ENCODE measurements around the gene HCN1. TPM values are rescaled to one million over a fixed set of nuclear protein-coding genes. Genes with fewer than 3 reads are reported as not detected.

The HCN1 gene
- total and polyA plus RNA-seq, 2 of the 4 experiments (the other 2 are of a cell fraction) = not detected

DNA sequence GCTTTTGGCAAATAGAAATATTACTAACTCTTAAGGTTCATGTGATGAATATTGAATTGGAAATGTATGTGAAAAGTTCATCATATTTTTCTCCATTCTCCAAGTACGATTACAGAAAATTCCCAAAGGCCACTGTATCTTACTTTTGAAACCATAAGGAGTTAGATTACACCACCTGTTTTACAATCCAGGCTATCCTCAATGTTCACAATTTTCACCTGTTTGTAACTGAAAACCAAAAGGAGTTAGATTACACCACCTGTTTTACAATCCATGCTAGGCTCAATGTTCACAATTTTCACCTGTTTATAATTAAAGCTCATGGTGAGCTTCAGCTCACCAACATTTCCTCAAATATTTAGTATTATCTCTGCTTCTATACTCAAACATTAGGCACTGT is 188.0 kb downstream of the HCN1 start:
- no CpG with 5 or more reads among the region's 1 CpG for WGBS, 2 experiments (ENCODE audit: extremely low coverage in 2 of 2, insufficient read length in 1 of 2)

More for the DNA sequence above, 188.0 kb downstream of the HCN1 start:
- intact Hi-C loops (cut with micrococcal nuclease) = no loop called here
- Histone ChIP-seq H3K4me2 (ENCODE audit: low read depth, low read length) (no peak overlapping the region), H3K27me3 (ENCODE audit: control insufficient read depth, insufficient read depth, low read length) (no peaks in the 10 kb centered on the region), H2AFZ (replicated peaks; ENCODE audit: low read length, poor library complexity) (no peak overlapping the region), H4K91ac (ENCODE audit: insufficient read depth, low read depth, low read length) (no peak overlapping the region), H3K18ac (ENCODE audit: low read depth, low read length) (no peak overlapping the region), H4K5ac (ENCODE audit: low read depth, low read length) (no peak overlapping the region), H2BK15ac (ENCODE audit: low read depth, low read length) (no peak overlapping the region), H3K23ac (ENCODE audit: low read depth, low read length) (no peak overlapping the region), H2AK5ac (ENCODE audit: low read depth, low read length) (no peak overlapping the region), H3K27ac (ENCODE audit: insufficient read depth, low read length) (no peak overlapping the region), H3K4me3 (ENCODE audit: insufficient read depth, low read depth, low read length) (no peak overlapping the region), H3K4me1 (ENCODE audit: control insufficient read depth, insufficient read depth, low read length) (no peaks in the 10 kb centered on the region), H3K56ac (ENCODE audit: extremely low read depth, insufficient read depth, low read length) (no peak overlapping the region), H3K4ac (ENCODE audit: low read depth, low read length) (no peak overlapping the region), H4K20me1 (ENCODE audit: insufficient read depth, low read length) (no peaks in the 10 kb centered on the region), H3K9me1 (ENCODE audit: insufficient read depth, low read length) (no peaks in the 10 kb centered on the region), H2BK120ac (ENCODE audit: low read depth, low read length) (no peak overlapping the region), H3K14ac (replicated peaks; ENCODE audit: low read depth, low read length) (no peak overlapping the region), H2BK5ac (ENCODE audit: low read depth, low read length, poor library complexity, severe bottlenecking) (no peak overlapping the region), H3K9ac (ENCODE audit: low read depth, low read length) (no peak overlapping the region), H2BK20ac (ENCODE audit: low read depth, low read length) (no peak overlapping the region), H3K36me3 (ENCODE audit: control insufficient read depth, insufficient read depth, low read length) (no peaks in the 10 kb centered on the region), H3K9me3 (ENCODE audit: control insufficient read depth, insufficient read depth, low read length) (peaks cover 3% of the 10 kb centered on the region; the same call in 1 of the 2 replicates), H2AK9ac (replicated peaks; ENCODE audit: low read depth, low read length, poor library complexity) (no peak overlapping the region), H3K79me1 (ENCODE audit: low read depth in 1 of 2, low read length in 2 of 2) (no peaks in the 10 kb centered on the region), H4K8ac (ENCODE audit: low read depth in 2 of 2, low read length in 2 of 2) (no peak overlapping the region)
- CTCF ChIA-PET = no interaction called here
- TF ChIP-seq CHD1 (IDR thresholded peaks at IDR 0.05; ENCODE audit: low read depth, low read length) (no peak), NFE2L2 (IDR thresholded peaks at IDR 0.05; ENCODE audit: low read depth, low read length) (no peak), POLR2A (IDR thresholded peaks at IDR 0.05; ENCODE audit: low read depth, low read length) (no peak), RAD21 (IDR thresholded peaks at IDR 0.05; ENCODE audit: low read length) (no peak), RCOR1 (IDR thresholded peaks at IDR 0.05; ENCODE audit: insufficient replicate concordance, low read length) (no peak), SMC3 (IDR thresholded peaks at IDR 0.05; ENCODE audit: low read depth, low read length) (no peak), MXI1 (IDR thresholded peaks at IDR 0.05; ENCODE audit: borderline replicate concordance, low read depth, low read length) (no peak)
- TF ChIP-seq, protein P1, sequence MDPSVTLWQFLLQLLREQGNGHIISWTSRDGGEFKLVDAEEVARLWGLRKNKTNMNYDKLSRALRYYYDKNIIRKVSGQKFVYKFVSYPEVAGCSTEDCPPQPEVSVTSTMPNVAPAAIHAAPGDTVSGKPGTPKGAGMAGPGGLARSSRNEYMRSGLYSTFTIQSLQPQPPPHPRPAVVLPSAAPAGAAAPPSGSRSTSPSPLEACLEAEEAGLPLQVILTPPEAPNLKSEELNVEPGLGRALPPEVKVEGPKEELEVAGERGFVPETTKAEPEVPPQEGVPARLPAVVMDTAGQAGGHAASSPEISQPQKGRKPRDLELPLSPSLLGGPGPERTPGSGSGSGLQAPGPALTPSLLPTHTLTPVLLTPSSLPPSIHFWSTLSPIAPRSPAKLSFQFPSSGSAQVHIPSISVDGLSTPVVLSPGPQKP (IDR thresholded peaks at IDR 0.05; ENCODE audit: borderline replicate concordance, low read depth, low read length) = no peak
- TF ChIP-seq, protein P2, sequence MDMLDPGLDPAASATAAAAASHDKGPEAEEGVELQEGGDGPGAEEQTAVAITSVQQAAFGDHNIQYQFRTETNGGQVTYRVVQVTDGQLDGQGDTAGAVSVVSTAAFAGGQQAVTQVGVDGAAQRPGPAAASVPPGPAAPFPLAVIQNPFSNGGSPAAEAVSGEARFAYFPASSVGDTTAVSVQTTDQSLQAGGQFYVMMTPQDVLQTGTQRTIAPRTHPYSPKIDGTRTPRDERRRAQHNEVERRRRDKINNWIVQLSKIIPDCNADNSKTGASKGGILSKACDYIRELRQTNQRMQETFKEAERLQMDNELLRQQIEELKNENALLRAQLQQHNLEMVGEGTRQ (IDR thresholded peaks at IDR 0.05; ENCODE audit: low read depth, low read length) = no peak
- no peak for DNase-seq
- in situ Hi-C loops (cut with MboI; ENCODE audit: low sequenced_read_pairs) = no loop called here
- no peak for ATAC-seq (ENCODE audit: low read depth)
- dilution Hi-C loops (cut with HindIII; ENCODE audit: low sequenced_read_pairs, unreplicated experiment) = no loop called here
- no TSS peak for BruUV-seq (replicated peaks)
- POLR2A ChIA-PET (ENCODE audit: unreplicated experiment) = no interaction called here

Data from IMR-90 (cell line).